ENCODE measurements around the gene LINC01488.

LINC01488 gene

DNA sequence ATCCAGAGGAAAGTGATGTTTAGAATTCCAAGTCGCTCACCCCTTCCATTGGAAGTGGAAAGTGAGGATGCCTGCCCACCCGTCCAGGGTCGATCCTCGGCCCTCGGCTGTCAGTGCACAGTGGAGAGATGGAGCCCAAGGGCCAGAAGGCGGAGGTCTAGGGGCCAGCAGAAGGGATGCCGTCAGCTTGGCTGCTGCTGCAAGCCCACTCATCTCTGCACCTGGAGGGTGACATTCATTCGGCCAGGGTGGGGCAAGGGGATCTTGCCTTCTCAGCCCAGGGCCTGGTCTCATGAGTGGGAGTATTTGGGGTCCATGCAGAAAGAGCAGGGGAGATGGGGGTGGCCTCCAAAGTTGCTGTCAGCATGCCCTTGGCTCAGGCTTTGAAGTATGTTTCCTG, 30.7 kb downstream of the LINC01488 start:
- Histone ChIP-seq H3K4me3 (ENCODE audit: low read depth, low read length) (no peak overlapping the region), H3K18ac (ENCODE audit: low read length) (no peak overlapping the region), H4K91ac (ENCODE audit: low read depth, low read length) (no peak overlapping the region), H3K9ac (ENCODE audit: low read length) (no peak overlapping the region), H2AK5ac (ENCODE audit: low read length) (no peak overlapping the region), H3K14ac (ENCODE audit: low read length) (no peak overlapping the region), H3K9me3 (ENCODE audit: insufficient read depth, low read depth, low read length) (peaks cover 4% of the 10 kb centered on the region), H2BK5ac (ENCODE audit: low read depth, low read length, poor library complexity) (no peak overlapping the region), H4K12ac (ENCODE audit: low read depth, low read length) (no peak overlapping the region), H3K36me3 (ENCODE audit: control insufficient read depth in 1 of 2, insufficient read depth in 2 of 2, low read length in 2 of 2) (no peaks in the 10 kb centered on the region), H2AFZ (ENCODE audit: insufficient read depth, low read length, poor library complexity) (no peak overlapping the region), H3K27ac (ENCODE audit: low read depth, low read length) (no peak overlapping the region), H3K27me3 (ENCODE audit: insufficient read depth, low read length) (no peaks in the 10 kb centered on the region), H3K4ac (ENCODE audit: low read depth, low read length) (no peak overlapping the region), H4K8ac (ENCODE audit: low read depth, low read length) (no peak overlapping the region), H3K79me1 (ENCODE audit: low read length) (no peaks in the 10 kb centered on the region), H2BK12ac (ENCODE audit: low read length) (no peak overlapping the region), H3K4me1 (ENCODE audit: control insufficient read depth in 1 of 2, insufficient read depth in 2 of 2, low read length in 2 of 2) (peaks cover 0 to 3% of the 10 kb centered on the region in 2 experiments), H3K23ac (ENCODE audit: low read length) (no peak overlapping the region), H3K4me2 (ENCODE audit: low read length) (no peak overlapping the region), H2BK120ac (ENCODE audit: insufficient read depth, low read length, poor library complexity) (no peak overlapping the region), H3K79me2 (ENCODE audit: control insufficient read depth, insufficient read depth, low read length, poor library complexity) (no peaks in the 10 kb centered on the region)
- DNase-seq = no peak
- no CpG with 5 or more reads among the region's 8 CpGs for WGBS (ENCODE audit: extremely low coverage, insufficient coverage, insufficient read length)

GRCh38 chr11:69512790-69513189, 31.3 kb downstream of the LINC01488 start:
- Histone ChIP-seq H3K14ac (ENCODE audit: low read length) (no peak overlapping the region), H3K9ac (ENCODE audit: low read length) (no peak overlapping the region), H3K27ac (ENCODE audit: low read depth, low read length) (no peak overlapping the region), H3K79me2 (ENCODE audit: control insufficient read depth, insufficient read depth, low read length, poor library complexity) (no peaks in the 10 kb centered on the region), H3K4me3 (ENCODE audit: low read depth, low read length) (no peak overlapping the region), H3K9me3 (ENCODE audit: insufficient read depth, low read depth, low read length) (peaks cover 4% of the 10 kb centered on the region), H2AFZ (ENCODE audit: insufficient read depth, low read length, poor library complexity) (no peak overlapping the region), H3K4me1 (ENCODE audit: control insufficient read depth in 1 of 2, insufficient read depth in 2 of 2, low read length in 2 of 2) (peaks cover 0 to 3% of the 10 kb centered on the region in 2 experiments), H2BK12ac (ENCODE audit: low read length) (no peak overlapping the region), H3K36me3 (ENCODE audit: control insufficient read depth in 1 of 2, insufficient read depth in 2 of 2, low read length in 2 of 2) (no peaks in the 10 kb centered on the region), H2BK120ac (ENCODE audit: insufficient read depth, low read length, poor library complexity) (no peak overlapping the region), H3K79me1 (ENCODE audit: low read length) (no peaks in the 10 kb centered on the region), H2BK5ac (ENCODE audit: low read depth, low read length, poor library complexity) (no peak overlapping the region), H3K18ac (ENCODE audit: low read length) (no peak overlapping the region), H2AK5ac (ENCODE audit: low read length) (no peak overlapping the region), H4K91ac (ENCODE audit: low read depth, low read length) (no peak overlapping the region), H4K12ac (ENCODE audit: low read depth, low read length) (no peak overlapping the region), H3K23ac (ENCODE audit: low read length) (no peak overlapping the region), H3K27me3 (ENCODE audit: insufficient read depth, low read length) (no peaks in the 10 kb centered on the region), H4K8ac (ENCODE audit: low read depth, low read length) (no peak overlapping the region), H3K4me2 (ENCODE audit: low read length) (no peak overlapping the region), H3K4ac (ENCODE audit: low read depth, low read length) (no peak overlapping the region)
- no CpG with 5 or more reads among the region's 16 CpGs for WGBS (ENCODE audit: extremely low coverage, insufficient coverage, insufficient read length)
- no peak for DNase-seq

DNA sequence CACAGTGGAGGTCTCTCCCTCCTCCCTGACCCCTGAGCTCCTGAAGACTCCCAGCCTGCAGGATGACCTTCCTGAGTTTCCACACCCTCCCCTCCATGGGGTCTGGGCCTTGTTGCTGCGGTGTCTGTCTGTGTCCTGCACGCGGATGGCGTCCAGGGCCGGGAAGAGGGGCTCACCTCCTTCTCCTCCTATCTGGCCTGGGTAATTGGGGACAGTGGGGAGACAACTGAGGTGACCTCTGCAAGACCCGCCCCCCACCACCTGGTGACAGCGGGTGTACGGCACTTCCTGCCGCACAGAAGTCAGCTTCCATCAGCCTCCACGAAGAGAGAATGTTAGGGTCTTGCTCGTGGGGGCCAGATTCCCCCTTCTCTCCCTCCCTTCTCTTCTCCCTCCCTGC, 31.7 kb downstream of the LINC01488 start:
- Histone ChIP-seq H4K91ac (ENCODE audit: low read depth, low read length) (no peak overlapping the region), H2AK5ac (ENCODE audit: low read length) (no peak overlapping the region), H2BK120ac (ENCODE audit: insufficient read depth, low read length, poor library complexity) (no peak overlapping the region), H3K79me2 (ENCODE audit: control insufficient read depth, insufficient read depth, low read length, poor library complexity) (no peaks in the 10 kb centered on the region), H3K4me2 (ENCODE audit: low read length) (no peak overlapping the region), H2AFZ (ENCODE audit: insufficient read depth, low read length, poor library complexity) (no peak overlapping the region), H3K27ac (ENCODE audit: low read depth, low read length) (no peak overlapping the region), H3K27me3 (ENCODE audit: insufficient read depth, low read length) (no peaks in the 10 kb centered on the region), H3K36me3 (ENCODE audit: control insufficient read depth in 1 of 2, insufficient read depth in 2 of 2, low read length in 2 of 2) (no peaks in the 10 kb centered on the region), H3K4ac (ENCODE audit: low read depth, low read length) (no peak overlapping the region), H3K79me1 (ENCODE audit: low read length) (no peaks in the 10 kb centered on the region), H4K12ac (ENCODE audit: low read depth, low read length) (no peak overlapping the region), H3K18ac (ENCODE audit: low read length) (no peak overlapping the region), H3K14ac (ENCODE audit: low read length) (no peak overlapping the region), H4K8ac (ENCODE audit: low read depth, low read length) (no peak overlapping the region), H3K4me3 (ENCODE audit: low read depth, low read length) (no peak overlapping the region), H3K23ac (ENCODE audit: low read length) (no peak overlapping the region), H2BK12ac (ENCODE audit: low read length) (no peak overlapping the region), H3K9me3 (ENCODE audit: insufficient read depth, low read depth, low read length) (peaks cover 4% of the 10 kb centered on the region), H3K4me1 (ENCODE audit: control insufficient read depth in 1 of 2, insufficient read depth in 2 of 2, low read length in 2 of 2) (peaks cover 0 to 3% of the 10 kb centered on the region in 2 experiments), H2BK5ac (ENCODE audit: low read depth, low read length, poor library complexity) (no peak overlapping the region), H3K9ac (ENCODE audit: low read length) (no peak overlapping the region)
- no CpG with 5 or more reads among the region's 11 CpGs for WGBS (ENCODE audit: extremely low coverage, insufficient coverage, insufficient read length)
- DNase-seq = no peak

GRCh38 chr11:69513663-69514224, 32.3 kb downstream of the LINC01488 start:
- no peak overlapping the region for H2AFZ ChIP-seq (ENCODE audit: insufficient read depth, low read length, poor library complexity)
- no peak overlapping the region for H4K8ac ChIP-seq (ENCODE audit: low read depth, low read length)
- H3K18ac ChIP-seq (ENCODE audit: low read length) = no peak overlapping the region
- H3K27me3 ChIP-seq (ENCODE audit: insufficient read depth, low read length) = no peaks in the 10 kb centered on the region
- H3K23ac ChIP-seq (ENCODE audit: low read length) = no peak overlapping the region
- peaks cover 0 to 3% of the 10 kb centered on the region in 2 experiments for H3K4me1 ChIP-seq (ENCODE audit: control insufficient read depth in 1 of 2, insufficient read depth in 2 of 2, low read length in 2 of 2)
- no peak overlapping the region for H2BK120ac ChIP-seq (ENCODE audit: insufficient read depth, low read length, poor library complexity)
- H3K9me3 ChIP-seq (ENCODE audit: insufficient read depth, low read depth, low read length) = peaks cover 4% of the 10 kb centered on the region
- H4K91ac ChIP-seq (ENCODE audit: low read depth, low read length) = no peak overlapping the region
- H3K4me3 ChIP-seq (ENCODE audit: low read depth, low read length) = no peak overlapping the region
- no peaks in the 10 kb centered on the region for H3K36me3 ChIP-seq (ENCODE audit: control insufficient read depth in 1 of 2, insufficient read depth in 2 of 2, low read length in 2 of 2)
- no peak overlapping the region for H3K4me2 ChIP-seq (ENCODE audit: low read length)
- H2AK5ac ChIP-seq (ENCODE audit: low read length) = no peak overlapping the region
- H3K4ac ChIP-seq (ENCODE audit: low read depth, low read length) = no peak overlapping the region
- WGBS (ENCODE audit: extremely low coverage, insufficient coverage, insufficient read length) = 100% methylated on average over 1 of the region's 12 CpGs
- no peak for DNase-seq
- no peak overlapping the region for H3K9ac ChIP-seq (ENCODE audit: low read length)
- no peak overlapping the region for H3K27ac ChIP-seq (ENCODE audit: low read depth, low read length)
- H3K14ac ChIP-seq (ENCODE audit: low read length) = no peak overlapping the region
- H3K79me2 ChIP-seq (ENCODE audit: control insufficient read depth, insufficient read depth, low read length, poor library complexity) = no peaks in the 10 kb centered on the region
- no peak overlapping the region for H2BK12ac ChIP-seq (ENCODE audit: low read length)
- H2BK5ac ChIP-seq (ENCODE audit: low read depth, low read length, poor library complexity) = no peak overlapping the region
- no peaks in the 10 kb centered on the region for H3K79me1 ChIP-seq (ENCODE audit: low read length)
- no peak overlapping the region for H4K12ac ChIP-seq (ENCODE audit: low read depth, low read length)
